Measurements from ENCODE around the gene USH2A.
"Not testable (repeated sequence)": the region's sequence is repeated elsewhere in the genome, so short reads cannot be mapped to it uniquely, and the experiment has no call there.

The USH2A gene

GRCh38 chr1:216388558-216388957 lies 34.7 kb downstream of the USH2A start:
- peaks cover 14% of the 10 kb centered on the region for H3K27me3 ChIP-seq (ENCODE audit: control insufficient read depth, insufficient read depth, low read length)
- H3K4me3 ChIP-seq (ENCODE audit: low read length), result peak overlapping the region; percentile 37
- peak overlapping the region; percentile 20 for H3K9ac ChIP-seq (ENCODE audit: low read length)
- H3K4me1 ChIP-seq (ENCODE audit: control insufficient read depth, low read depth, low read length), result peaks cover 30% of the 10 kb centered on the region
- no peak overlapping the region for H3K27ac ChIP-seq (ENCODE audit: low read length)
- no peaks in the 10 kb centered on the region for H3K9me3 ChIP-seq (ENCODE audit: control insufficient read depth, low read depth, low read length)
- H3K36me3 ChIP-seq (ENCODE audit: control insufficient read depth, low read depth, low read length), result no peaks in the 10 kb centered on the region

DNA sequence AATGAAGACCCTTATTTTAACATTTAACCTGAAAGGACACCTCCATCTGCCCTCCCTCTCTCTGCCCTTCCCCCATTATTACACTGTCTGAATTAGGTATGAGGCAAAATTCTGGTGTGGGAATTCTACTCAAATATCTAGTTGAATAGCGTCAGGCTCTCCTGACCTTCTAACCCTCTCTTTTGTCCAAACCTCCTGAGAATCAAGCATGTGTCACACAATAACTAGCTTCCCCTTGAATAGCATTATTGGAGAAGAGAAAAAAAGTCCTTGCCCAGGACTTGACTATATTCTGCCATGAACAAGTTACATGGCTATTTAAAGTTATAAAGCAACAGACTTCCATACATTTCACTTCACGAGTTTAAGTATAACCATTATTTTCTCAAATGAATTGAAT lies 35.5 kb downstream of the USH2A start:
- Histone ChIP-seq H3K27ac (ENCODE audit: low read length) (no peak overlapping the region), H3K9me3 (ENCODE audit: control insufficient read depth, low read depth, low read length) (no peaks in the 10 kb centered on the region), H3K27me3 (ENCODE audit: control insufficient read depth, insufficient read depth, low read length) (peaks cover 14% of the 10 kb centered on the region), H3K4me3 (ENCODE audit: low read length) (peak overlapping the region; percentile 37), H3K36me3 (ENCODE audit: control insufficient read depth, low read depth, low read length) (no peaks in the 10 kb centered on the region), H3K4me1 (ENCODE audit: control insufficient read depth, low read depth, low read length) (peaks cover 30% of the 10 kb centered on the region), H3K9ac (ENCODE audit: low read length) (peak overlapping the region; percentile 20)

- H3K9ac ChIP-seq (ENCODE audit: low read length), result no peak overlapping the region
- H3K27ac ChIP-seq (ENCODE audit: low read length), result no peak overlapping the region
- no peaks in the 10 kb centered on the region for H3K9me3 ChIP-seq (ENCODE audit: control insufficient read depth, low read depth, low read length)
- H3K4me1 ChIP-seq (ENCODE audit: control insufficient read depth, low read depth, low read length), result no peaks in the 10 kb centered on the region
- H3K27me3 ChIP-seq (ENCODE audit: control insufficient read depth, insufficient read depth, low read length), result no peaks in the 10 kb centered on the region
- H3K36me3 ChIP-seq (ENCODE audit: control insufficient read depth, low read depth, low read length), result no peaks in the 10 kb centered on the region
- no peak overlapping the region for H3K4me3 ChIP-seq (ENCODE audit: low read length)
Measured at GRCh38 chr1:216379441-216379840, 43.8 kb downstream of the USH2A start.

GRCh38 chr1:216368249-216368648 lies 55.0 kb downstream of the USH2A start:
- H3K9ac ChIP-seq (ENCODE audit: low read length), result no peak overlapping the region
- no peaks in the 10 kb centered on the region for H3K27me3 ChIP-seq (ENCODE audit: control insufficient read depth, insufficient read depth, low read length)
- H3K9me3 ChIP-seq (ENCODE audit: control insufficient read depth, low read depth, low read length), result no peaks in the 10 kb centered on the region
- H3K4me1 ChIP-seq (ENCODE audit: control insufficient read depth, low read depth, low read length), result no peaks in the 10 kb centered on the region
- no peaks in the 10 kb centered on the region for H3K36me3 ChIP-seq (ENCODE audit: control insufficient read depth, low read depth, low read length)
- H3K4me3 ChIP-seq (ENCODE audit: low read length), result no peak overlapping the region
- H3K27ac ChIP-seq (ENCODE audit: low read length), result no peak overlapping the region

DNA sequence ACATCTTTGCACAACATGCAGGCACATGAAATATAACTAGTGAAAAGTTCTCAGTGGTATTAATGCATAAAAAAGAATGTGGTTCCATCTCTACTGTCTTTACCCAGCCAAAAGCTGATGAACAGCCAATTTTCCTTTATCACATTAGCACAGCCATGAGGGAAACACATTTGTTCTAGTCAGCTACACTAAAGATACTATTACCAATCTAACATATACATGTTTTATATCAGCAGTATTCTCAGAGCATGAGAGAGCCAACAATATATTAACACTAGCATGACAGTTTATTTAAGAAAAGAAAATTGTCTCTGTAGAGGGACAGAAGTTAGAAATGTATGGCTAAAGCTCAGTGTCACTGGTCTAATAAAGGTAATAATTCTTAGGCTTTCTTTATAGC lies 56.3 kb downstream of the USH2A start:
- H3K27me3 ChIP-seq (ENCODE audit: control insufficient read depth, insufficient read depth, low read length), result no peaks in the 10 kb centered on the region
- no peaks in the 10 kb centered on the region for H3K4me1 ChIP-seq (ENCODE audit: control insufficient read depth, low read depth, low read length)
- H3K4me3 ChIP-seq (ENCODE audit: low read length), result no peak overlapping the region
- H3K36me3 ChIP-seq (ENCODE audit: control insufficient read depth, low read depth, low read length), result no peaks in the 10 kb centered on the region
- no peaks in the 10 kb centered on the region for H3K9me3 ChIP-seq (ENCODE audit: control insufficient read depth, low read depth, low read length)
- no peak overlapping the region for H3K27ac ChIP-seq (ENCODE audit: low read length)
- no peak overlapping the region for H3K9ac ChIP-seq (ENCODE audit: low read length)

GRCh38 chr1:216356945-216357344 lies 66.3 kb downstream of the USH2A start:
- H3K27me3 ChIP-seq (ENCODE audit: control insufficient read depth, insufficient read depth, low read length), result no peaks in the 10 kb centered on the region
- no peak overlapping the region for H3K9ac ChIP-seq (ENCODE audit: low read length)

GRCh38 chr1:216350186-216350585 lies 73.1 kb downstream of the USH2A start:
- H3K4me1 ChIP-seq (ENCODE audit: control insufficient read depth, low read depth, low read length), result no peaks in the 10 kb centered on the region
- no peak overlapping the region for H3K4me3 ChIP-seq (ENCODE audit: low read length)
- no peaks in the 10 kb centered on the region for H3K27me3 ChIP-seq (ENCODE audit: control insufficient read depth, insufficient read depth, low read length)
- no peaks in the 10 kb centered on the region for H3K9me3 ChIP-seq (ENCODE audit: control insufficient read depth, low read depth, low read length)
- no peak overlapping the region for H3K9ac ChIP-seq (ENCODE audit: low read length)
- no peaks in the 10 kb centered on the region for H3K36me3 ChIP-seq (ENCODE audit: control insufficient read depth, low read depth, low read length)
- H3K27ac ChIP-seq (ENCODE audit: low read length), result no peak overlapping the region

More at GRCh38 chr1:216356945-216357344, 66.3 kb downstream of the USH2A start:
- H3K27ac ChIP-seq (ENCODE audit: low read length), result no peak overlapping the region
- no peaks in the 10 kb centered on the region for H3K4me1 ChIP-seq (ENCODE audit: control insufficient read depth, low read depth, low read length)
- H3K9me3 ChIP-seq (ENCODE audit: control insufficient read depth, low read depth, low read length), result no peaks in the 10 kb centered on the region
- H3K4me3 ChIP-seq (ENCODE audit: low read length), result no peak overlapping the region
- no peaks in the 10 kb centered on the region for H3K36me3 ChIP-seq (ENCODE audit: control insufficient read depth, low read depth, low read length)

DNA sequence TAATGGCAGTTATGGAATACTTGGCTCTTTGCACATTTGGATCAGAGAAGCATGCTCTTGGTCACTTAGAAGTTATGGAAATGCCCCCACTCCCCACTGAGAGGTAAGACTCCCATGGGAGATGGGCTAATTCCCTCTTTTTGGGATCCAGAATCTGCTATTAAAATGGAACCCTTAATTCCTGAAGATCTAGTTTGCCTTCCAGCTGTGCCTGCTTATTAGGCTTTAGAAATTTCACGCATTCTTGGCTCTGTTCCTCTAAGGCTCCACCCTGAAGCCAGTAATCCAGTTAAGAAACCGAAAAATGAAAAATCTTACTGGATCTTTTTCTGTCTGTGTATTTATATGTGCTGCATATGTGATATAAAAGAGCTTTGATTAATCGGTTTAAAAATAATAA lies 76.7 kb downstream of the USH2A start:
- Histone ChIP-seq H3K4me1 (ENCODE audit: control insufficient read depth, low read depth, low read length) (no peaks in the 10 kb centered on the region), H3K9me3 (ENCODE audit: control insufficient read depth, low read depth, low read length) (no peaks in the 10 kb centered on the region), H3K4me3 (ENCODE audit: low read length) (no peak overlapping the region), H3K27ac (ENCODE audit: low read length) (no peak overlapping the region), H3K9ac (ENCODE audit: low read length) (no peak overlapping the region), H3K36me3 (ENCODE audit: control insufficient read depth, low read depth, low read length) (no peaks in the 10 kb centered on the region), H3K27me3 (ENCODE audit: control insufficient read depth, insufficient read depth, low read length) (no peaks in the 10 kb centered on the region)

GRCh38 chr1:216340542-216340941 lies 82.7 kb downstream of the USH2A start:
- H3K27ac ChIP-seq (ENCODE audit: low read length); H3K9me3 ChIP-seq (ENCODE audit: control insufficient read depth, low read depth, low read length); H3K4me3 ChIP-seq (ENCODE audit: low read length); H3K27me3 ChIP-seq (ENCODE audit: control insufficient read depth, insufficient read depth, low read length); H3K9ac ChIP-seq (ENCODE audit: low read length); H3K36me3 ChIP-seq (ENCODE audit: control insufficient read depth, low read depth, low read length); H3K4me1 ChIP-seq (ENCODE audit: control insufficient read depth, low read depth, low read length): not testable (repeated sequence)

GRCh38 chr1:216332462-216332861 lies 90.8 kb downstream of the USH2A start:
- Histone ChIP-seq H3K4me1 (ENCODE audit: control insufficient read depth, low read depth, low read length) (no peaks in the 10 kb centered on the region), H3K36me3 (ENCODE audit: control insufficient read depth, low read depth, low read length) (no peaks in the 10 kb centered on the region), H3K27me3 (ENCODE audit: control insufficient read depth, insufficient read depth, low read length) (no peaks in the 10 kb centered on the region), H3K9me3 (ENCODE audit: control insufficient read depth, low read depth, low read length) (no peaks in the 10 kb centered on the region), H3K4me3 (ENCODE audit: low read length) (no peak overlapping the region), H3K27ac (ENCODE audit: low read length) (no peak overlapping the region), H3K9ac (ENCODE audit: low read length) (no peak overlapping the region)

DNA sequence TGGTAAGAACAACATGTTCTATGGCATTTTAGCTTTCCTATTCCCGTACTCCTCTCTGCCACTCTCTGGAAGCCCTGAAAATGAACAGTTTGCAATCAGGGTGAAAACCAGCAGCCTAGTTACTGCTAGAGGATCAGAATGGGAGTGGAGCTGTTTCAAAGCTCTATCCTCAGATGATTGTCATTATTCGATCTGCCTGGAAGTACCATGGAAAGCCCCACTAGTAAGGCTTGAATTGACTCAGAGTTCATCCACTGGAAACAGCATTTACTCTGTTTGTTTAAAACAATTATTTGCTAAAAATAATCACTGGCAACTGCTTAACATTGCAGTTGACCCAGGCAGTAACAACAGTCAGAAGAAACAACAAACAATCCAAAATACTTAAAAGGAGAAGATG lies 91.2 kb downstream of the USH2A start:
- Histone ChIP-seq H3K4me1 (ENCODE audit: control insufficient read depth, low read depth, low read length) (no peaks in the 10 kb centered on the region), H3K4me3 (ENCODE audit: low read length) (no peak overlapping the region), H3K27me3 (ENCODE audit: control insufficient read depth, insufficient read depth, low read length) (no peaks in the 10 kb centered on the region), H3K9ac (ENCODE audit: low read length) (no peak overlapping the region), H3K9me3 (ENCODE audit: control insufficient read depth, low read depth, low read length) (no peaks in the 10 kb centered on the region), H3K36me3 (ENCODE audit: control insufficient read depth, low read depth, low read length) (no peaks in the 10 kb centered on the region), H3K27ac (ENCODE audit: low read length) (no peak overlapping the region)

DNA sequence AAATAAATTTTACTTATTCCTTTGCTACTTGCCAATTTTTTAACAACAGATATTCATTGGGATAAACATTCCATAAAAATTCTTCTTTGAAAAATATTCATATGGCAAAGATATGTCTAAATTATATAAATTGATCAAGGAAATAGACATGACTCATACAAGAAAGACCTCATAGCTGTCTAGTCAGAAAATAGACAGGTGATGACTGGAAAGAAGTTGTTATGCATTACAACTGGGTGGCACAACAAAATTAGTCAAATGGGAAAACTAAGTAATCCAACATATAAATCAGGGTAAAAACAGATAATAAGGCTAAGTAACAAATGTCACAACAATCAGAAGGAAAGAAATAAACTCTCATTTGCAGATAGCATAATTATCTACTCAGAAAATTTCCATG lies 92.0 kb downstream of the USH2A start:
- Histone ChIP-seq H3K9ac (ENCODE audit: low read length) (no peak overlapping the region), H3K36me3 (ENCODE audit: control insufficient read depth, low read depth, low read length) (no peaks in the 10 kb centered on the region), H3K9me3 (ENCODE audit: control insufficient read depth, low read depth, low read length) (no peaks in the 10 kb centered on the region), H3K27ac (ENCODE audit: low read length) (no peak overlapping the region), H3K4me1 (ENCODE audit: control insufficient read depth, low read depth, low read length) (no peaks in the 10 kb centered on the region), H3K4me3 (ENCODE audit: low read length) (no peak overlapping the region), H3K27me3 (ENCODE audit: control insufficient read depth, insufficient read depth, low read length) (no peaks in the 10 kb centered on the region)
